Natural killer cell (primary cell): ENCODE results near the gene SHISA8. TPM values are rescaled to one million over a fixed set of nuclear protein-coding genes. Genes with fewer than 3 reads are reported as not detected.

Experiments used
- ATAC-seq, 3 donors: fragments of 150-1000 bp in 2 of 3; fragments of 200-7000 bp in 1 of 3; cut with Tn5 transposase; 1 replicate in 1 of 3; 2 replicates in 2 of 3; pipeline ENCODE4 v1.10.0; 2021; ENCODE audit warnings: mild to moderate bottlenecking in 2 of 3, moderate library complexity in 2 of 3
- DNase-seq, 2 donors: peaks; one replicate each; pipeline versions ENCODE4 v3.0.0 to v3.0.0-alpha.2; 2013 to 2021; ENCODE audit warnings: mixed read lengths in 1 of 2
- H3K27ac ChIP-seq: one replicate; pipeline ENCODE4 v1.5.1; 2013; ENCODE audit warnings: mild to moderate bottlenecking, low read length
- H3K27me3 ChIP-seq: one replicate; pipeline ENCODE4 v1.6.1; 2013; ENCODE audit warnings: low read length; ENCODE audit not compliant: control insufficient read depth, insufficient read depth
- H3K36me3 ChIP-seq: one replicate; pipeline ENCODE4 v1.6.1; 2013; ENCODE audit warnings: low read length; ENCODE audit not compliant: control insufficient read depth, insufficient read depth
- H3K4me1 ChIP-seq: one replicate; pipeline ENCODE4 v1.6.1; 2013; ENCODE audit warnings: low read length; ENCODE audit not compliant: control insufficient read depth, insufficient read depth
- H3K4me3 ChIP-seq: one replicate; pipeline ENCODE4 v1.5.1; 2013; ENCODE audit warnings: low read length
- H3K9me3 ChIP-seq: one replicate; pipeline ENCODE4 v1.6.1; 2013; ENCODE audit warnings: low read length; ENCODE audit not compliant: control insufficient read depth, insufficient read depth
- H3K27ac Mint-ChIP-seq, 2 donors: one replicate each; pipeline ENCODE4 v1.8.0; 2022; ENCODE audit warnings: mild to moderate bottlenecking in 2 of 2, mixed read lengths in 2 of 2, moderate library complexity in 1 of 2
- H3K27me3 Mint-ChIP-seq, 2 donors: one replicate each; pipeline ENCODE4 v1.8.0; 2022; ENCODE audit warnings: low read depth in 2 of 2, mixed read lengths in 2 of 2
- H3K36me3 Mint-ChIP-seq: one replicate; pipeline ENCODE4 v1.8.0; 2022; ENCODE audit warnings: mixed read lengths
- H3K4me1 Mint-ChIP-seq, 2 donors: one replicate each; pipeline ENCODE4 v1.8.0; 2022; ENCODE audit warnings: mixed read lengths in 2 of 2
- H3K4me3 Mint-ChIP-seq: one replicate; pipeline ENCODE4 v1.8.0; 2022; ENCODE audit warnings: mild to moderate bottlenecking, moderate library complexity, mixed read lengths
- H3K9me3 Mint-ChIP-seq, 2 donors: one replicate each; pipeline ENCODE4 v1.8.0; 2022; ENCODE audit warnings: mixed read lengths in 2 of 2
- WGBS: methylation state at CpG from one replicate; pipeline ENCODE4 v1.1.7; 2013; ENCODE audit warnings: missing lambda C conversion rate; ENCODE audit not compliant: insufficient coverage; 5-methylcytosine and 5-hydroxymethylcytosine counted together
- intact Hi-C: fragments of 100-400 bp; cut with micrococcal nuclease; formaldehyde crosslinking; loops from one replicate; pipeline ENCODE4 v1.14.2; 2022
- total RNA-seq, 4 donors: library from RNA; stranded (reverse); fragments of 120-200 nt in 1 of 4; gene quantifications; one replicate each; pipeline versions ENCODE4 v1.2.3 to v1.2.4, GENCODE V29; 2013 to 2022
- TF ChIP-seq, protein P1 (sequence below): fragments of 200-600 bp; IDR thresholded peaks from one replicate; pipeline ENCODE4 v1.8.0; 2022; ENCODE audit warnings: antibody characterized with exemption

Gene SHISA8
- total RNA-seq, 3 donors from 2014 or later (not counting 1 experiment from before 2014, with no cell fraction given) = 0.24 TPM; not detected in 2

DNA sequence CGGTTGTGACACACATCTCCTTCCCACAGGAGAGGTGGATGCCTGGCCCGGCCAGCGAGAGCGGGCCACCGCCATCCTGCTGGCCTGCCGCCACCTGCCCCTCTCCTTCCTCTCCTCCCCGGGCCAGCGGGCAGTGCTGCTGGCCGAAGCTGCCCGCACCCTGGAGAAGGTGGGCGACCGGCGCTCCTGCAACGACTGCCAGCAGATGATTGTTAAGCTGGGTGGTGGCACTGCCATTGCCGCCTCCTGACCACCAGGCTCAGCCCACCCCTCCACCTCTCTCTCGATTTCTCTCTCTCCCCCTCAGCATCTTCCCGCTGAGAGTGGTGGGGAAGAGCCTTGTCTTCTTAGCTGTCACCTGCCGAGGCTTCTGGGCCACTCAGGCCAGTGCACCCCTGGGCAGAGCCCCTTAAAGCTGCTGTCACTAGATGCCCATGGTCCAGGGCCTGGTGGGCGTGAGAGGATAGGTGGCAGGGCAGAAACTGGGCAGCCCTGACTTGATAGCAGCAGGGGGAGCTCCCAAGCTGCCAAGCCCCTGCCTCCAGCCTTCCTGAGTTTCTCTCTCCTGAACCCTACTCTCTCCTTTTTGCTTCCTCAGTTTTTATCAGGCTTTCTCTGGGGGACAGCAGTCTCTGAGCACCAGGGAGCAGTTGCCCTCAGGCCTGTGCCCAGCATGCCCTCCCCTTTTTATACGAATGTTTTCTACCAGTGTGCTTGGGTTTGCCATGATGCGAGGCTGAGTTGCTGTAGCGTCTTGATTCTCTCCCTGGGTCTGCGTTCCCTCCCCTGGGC, 9.3 kb downstream of the SHISA8 start:
- peaks cover 12 to 25% of the 10 kb centered on the region in 2 donors for H3K4me1 Mint-ChIP-seq
- H3K36me3 Mint-ChIP-seq = no peaks in the 10 kb centered on the region
- intact Hi-C loops = no loop called here
- H3K27ac Mint-ChIP-seq = peak overlapping the region in 1 of 2 donors; percentile 42
- H3K27me3 Mint-ChIP-seq = peaks cover 0 to 3% of the 10 kb centered on the region in 2 donors
- H3K27me3 ChIP-seq = peaks cover 2% of the 10 kb centered on the region
- H3K36me3 ChIP-seq = peaks cover 25% of the 10 kb centered on the region
- H3K9me3 Mint-ChIP-seq = no peaks in the 10 kb centered on the region
- no peak overlapping the region for H3K4me3 Mint-ChIP-seq
- TF ChIP-seq, protein P1, sequence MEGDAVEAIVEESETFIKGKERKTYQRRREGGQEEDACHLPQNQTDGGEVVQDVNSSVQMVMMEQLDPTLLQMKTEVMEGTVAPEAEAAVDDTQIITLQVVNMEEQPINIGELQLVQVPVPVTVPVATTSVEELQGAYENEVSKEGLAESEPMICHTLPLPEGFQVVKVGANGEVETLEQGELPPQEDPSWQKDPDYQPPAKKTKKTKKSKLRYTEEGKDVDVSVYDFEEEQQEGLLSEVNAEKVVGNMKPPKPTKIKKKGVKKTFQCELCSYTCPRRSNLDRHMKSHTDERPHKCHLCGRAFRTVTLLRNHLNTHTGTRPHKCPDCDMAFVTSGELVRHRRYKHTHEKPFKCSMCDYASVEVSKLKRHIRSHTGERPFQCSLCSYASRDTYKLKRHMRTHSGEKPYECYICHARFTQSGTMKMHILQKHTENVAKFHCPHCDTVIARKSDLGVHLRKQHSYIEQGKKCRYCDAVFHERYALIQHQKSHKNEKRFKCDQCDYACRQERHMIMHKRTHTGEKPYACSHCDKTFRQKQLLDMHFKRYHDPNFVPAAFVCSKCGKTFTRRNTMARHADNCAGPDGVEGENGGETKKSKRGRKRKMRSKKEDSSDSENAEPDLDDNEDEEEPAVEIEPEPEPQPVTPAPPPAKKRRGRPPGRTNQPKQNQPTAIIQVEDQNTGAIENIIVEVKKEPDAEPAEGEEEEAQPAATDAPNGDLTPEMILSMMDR = no peak
- no peaks in the 10 kb centered on the region for H3K9me3 ChIP-seq
- peaks cover 26% of the 10 kb centered on the region for H3K4me1 ChIP-seq
- no peak for DNase-seq
- H3K27ac ChIP-seq = no peak overlapping the region
- 94% methylated on average over 11 of the region's 23 CpGs for WGBS
- no peak overlapping the region for H3K4me3 ChIP-seq
- no peak for ATAC-seq

DNA sequence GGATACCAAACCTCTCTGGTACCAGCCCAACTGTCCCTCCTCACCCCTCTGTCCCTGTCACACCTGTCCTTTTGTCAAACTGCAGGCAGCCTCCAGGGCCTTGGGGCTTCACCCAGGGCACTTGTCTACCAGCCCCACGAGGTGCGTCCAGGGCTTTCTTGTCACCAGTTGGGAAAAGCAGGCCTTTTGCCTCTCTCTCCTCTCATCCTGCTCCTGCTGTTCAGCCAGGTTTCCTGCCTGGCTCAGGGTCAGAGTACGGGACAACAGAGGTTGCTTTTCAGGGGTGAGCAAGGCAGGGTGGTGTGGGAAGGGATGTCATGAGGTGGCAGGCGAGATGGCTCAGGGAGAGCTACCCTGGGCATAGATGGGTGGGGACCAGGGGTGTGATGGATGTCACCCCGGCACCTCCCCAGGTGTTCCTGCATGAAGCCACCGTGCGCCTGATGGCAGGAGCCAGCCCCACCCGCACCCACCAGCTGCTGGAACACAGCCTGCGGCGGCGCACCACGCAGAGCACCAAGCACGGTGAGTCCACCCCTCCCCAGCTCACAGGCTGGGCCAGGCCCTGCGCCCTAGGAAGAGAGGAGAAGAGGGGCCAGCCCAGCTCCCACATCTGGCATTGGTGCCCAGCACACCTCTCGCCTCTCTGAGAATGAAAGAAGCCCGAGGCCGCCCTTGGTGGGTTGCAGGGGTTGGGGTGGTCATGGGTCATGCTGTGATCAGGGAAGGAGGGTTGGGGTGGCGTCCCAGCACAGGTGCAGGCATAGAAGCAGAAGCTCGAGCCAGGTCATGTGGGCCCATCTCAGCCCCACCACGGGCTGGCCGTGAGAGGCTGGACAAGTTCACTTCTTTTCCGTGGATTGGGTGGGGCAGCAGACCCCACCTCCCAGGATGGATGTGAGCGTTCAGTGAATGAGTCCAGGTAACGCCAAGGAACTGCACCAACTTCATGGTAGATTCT, 10.1 kb downstream of the SHISA8 start:
- Mint-ChIP-seq H3K27me3 (peaks cover 0 to 3% of the 10 kb centered on the region in 2 donors), H3K36me3 (no peaks in the 10 kb centered on the region), H3K4me3 (no peak overlapping the region), H3K9me3 (no peaks in the 10 kb centered on the region), H3K4me1 (peaks cover 12 to 25% of the 10 kb centered on the region in 2 donors), H3K27ac (no peak overlapping the region)
- ATAC-seq (no peak), DNase-seq (no peak)
- TF ChIP-seq, protein P1 = no peak
- Histone ChIP-seq H3K4me3 (no peak overlapping the region), H3K36me3 (peaks cover 34% of the 10 kb centered on the region), H3K27ac (no peak overlapping the region), H3K4me1 (peaks cover 22% of the 10 kb centered on the region), H3K9me3 (no peaks in the 10 kb centered on the region), H3K27me3 (peaks cover 2% of the 10 kb centered on the region)
- 96% methylated on average over 24 of the region's 24 CpGs for WGBS
- intact Hi-C loops = no loop called here

DNA sequence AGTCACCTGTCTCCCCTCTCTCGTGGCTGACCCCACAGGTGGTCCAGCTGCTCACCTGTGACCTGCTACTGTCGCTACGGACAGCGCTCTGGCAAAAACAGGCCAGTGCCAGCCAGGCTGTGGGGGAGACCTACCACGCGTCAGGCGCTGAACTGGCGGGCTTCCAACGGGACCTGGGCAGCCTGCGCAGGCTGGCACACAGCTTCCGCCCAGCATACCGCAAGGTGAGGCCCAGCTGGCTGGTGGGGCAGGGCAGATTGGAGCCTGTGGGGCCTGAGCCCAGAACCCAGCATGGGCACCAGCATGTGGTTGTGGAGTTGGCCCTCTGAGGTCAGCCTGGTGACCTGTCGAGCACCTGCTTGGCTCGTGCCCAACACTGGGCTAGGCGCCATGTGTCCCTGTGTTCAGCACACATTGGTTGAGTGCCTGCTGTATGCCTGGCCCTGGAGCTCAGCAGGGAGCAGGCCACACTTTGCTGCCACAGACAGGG, 11.9 kb downstream of the SHISA8 start:
- no peak for ATAC-seq
- H3K36me3 ChIP-seq = peaks cover 48% of the 10 kb centered on the region
- Mint-ChIP-seq H3K9me3 (no peaks in the 10 kb centered on the region), H3K27me3 (no peaks in the 10 kb centered on the region), H3K27ac (no peak overlapping the region), H3K4me3 (no peak overlapping the region), H3K4me1 (peaks cover 0 to 7% of the 10 kb centered on the region in 2 donors), H3K36me3 (no peaks in the 10 kb centered on the region)
- intact Hi-C loops = no loop called here
- no peak overlapping the region for H3K4me3 ChIP-seq
- no peak for DNase-seq
- no peaks in the 10 kb centered on the region for H3K9me3 ChIP-seq
- 95% methylated on average over 15 of the region's 15 CpGs for WGBS
- H3K27ac ChIP-seq = no peak overlapping the region
- peaks cover 5% of the 10 kb centered on the region for H3K4me1 ChIP-seq
- TF ChIP-seq, protein P1 = no peak
- no peaks in the 10 kb centered on the region for H3K27me3 ChIP-seq
